Renal pelvis (tissue), 4 donors: ENCODE data around the gene PPP2R2D. TPM values are rescaled to one million over a fixed set of nuclear protein-coding genes. Genes with fewer than 3 reads are reported as not detected.
"Not testable (repeated sequence)": the region's sequence is repeated elsewhere in the genome, so short reads cannot be mapped to it uniquely, and the experiment has no call there.

Experiments
- DNase-seq: peaks from one replicate; pipeline ENCODE4 v3.0.0-alpha.2; 2013
- polyA plus RNA-seq, 3 donors: library from polyadenylated mRNA; unstranded; fragments of 120-200 nt; gene quantifications; one replicate each; pipeline ENCODE4 v1.2.1, GENCODE V29; 2013; ENCODE audit not compliant: insufficient read length in 3 of 3

Gene PPP2R2D
- polyA plus RNA-seq, 3 donors: 42.0 to 46.1 (median 42.6) TPM

DNA sequence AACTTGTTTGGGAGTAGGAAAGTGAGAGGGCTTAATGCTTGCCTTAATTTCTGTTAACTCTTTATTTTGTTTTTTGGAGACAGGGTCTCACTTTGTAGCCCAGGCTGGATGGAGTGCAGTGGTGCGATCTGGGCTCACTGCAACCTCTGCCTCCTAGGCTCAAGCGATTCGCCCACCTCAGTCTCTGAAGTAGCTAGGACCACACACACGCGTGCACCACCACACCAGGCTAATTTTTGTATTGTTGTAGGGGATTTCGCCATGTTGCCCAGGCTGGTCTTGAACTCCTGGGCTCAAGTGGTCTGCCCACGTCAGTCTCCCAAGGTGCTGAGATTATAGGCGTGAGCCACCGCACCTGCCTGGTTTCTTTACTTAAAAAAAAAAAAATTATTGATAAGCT lies 1.9 kb downstream of the PPP2R2D start:
- DNase-seq: no peak

DNA sequence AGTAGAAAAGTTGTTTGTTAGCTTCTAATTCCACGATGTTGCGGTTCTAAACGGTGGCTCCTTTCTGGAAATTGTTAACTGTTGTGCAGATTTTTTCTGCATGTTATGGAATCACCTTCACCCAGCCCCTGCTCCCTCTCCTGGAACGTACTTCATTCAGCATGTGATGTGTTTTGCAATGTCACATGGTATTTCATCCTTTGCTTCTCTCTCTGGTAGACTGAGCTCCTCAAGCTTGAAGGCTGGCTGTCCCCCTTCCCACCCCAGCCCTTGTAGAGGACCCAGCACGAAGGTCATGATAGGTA lies 4.4 kb downstream of the PPP2R2D start:
- DNase-seq: no peak

GRCh38 chr10:131905603-131906268 lies 4.9 kb downstream of the PPP2R2D start:
- DNase-seq: no peak

GRCh38 chr10:131906269-131906639 lies 5.4 kb downstream of the PPP2R2D start:
- DNase-seq: no peak

DNA sequence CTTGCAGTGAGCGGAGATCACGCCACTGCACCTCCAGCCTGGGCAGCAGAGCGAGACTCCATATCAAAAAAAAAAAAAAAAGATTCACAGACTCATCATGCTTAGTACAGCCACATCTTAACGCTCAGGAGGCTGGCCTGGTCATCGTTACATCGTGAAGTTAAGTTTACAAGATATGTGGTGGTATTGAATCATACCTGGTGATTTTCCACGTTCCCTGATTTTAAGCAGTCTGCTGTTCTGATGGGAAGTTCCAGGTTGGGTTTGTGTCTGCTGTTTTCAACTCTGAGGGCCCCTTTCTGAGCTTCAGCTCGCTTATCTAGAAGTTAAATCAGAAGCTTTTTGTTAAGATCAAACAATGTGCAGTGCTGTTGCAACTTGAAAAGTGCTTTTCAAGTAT lies 6.9 kb downstream of the PPP2R2D start:
- no peak for DNase-seq

- DNase-seq: no peak
These were observed 7.3 kb downstream of the PPP2R2D start for GRCh38 chr10:131908151-131908550.

- DNase-seq: no peak
These were observed 8.4 kb downstream of the PPP2R2D start for GRCh38 chr10:131909014-131909808.

DNA sequence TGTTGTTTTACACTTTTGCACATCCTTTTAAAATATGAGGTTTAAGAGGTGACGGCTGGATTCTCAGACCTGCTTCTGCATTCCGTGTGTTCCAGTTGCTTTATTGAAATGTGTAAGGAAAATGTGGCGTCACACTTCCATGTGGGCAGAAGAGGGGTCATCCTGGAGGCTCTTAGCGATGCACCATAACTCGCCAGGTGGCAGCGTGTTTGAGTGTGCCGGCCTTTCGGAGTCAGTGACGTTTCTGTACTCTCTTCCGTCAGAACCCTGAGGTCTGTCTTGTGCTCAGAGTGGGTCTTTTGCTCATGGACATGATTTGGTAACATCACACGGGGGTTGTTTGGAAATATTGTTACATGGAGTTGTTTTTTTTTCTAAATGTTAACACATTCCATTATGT lies 9.1 kb downstream of the PPP2R2D start:
- no peak for DNase-seq

GRCh38 chr10:131910663-131911314 lies 10.0 kb downstream of the PPP2R2D start:
- DNase-seq: no peak

DNA sequence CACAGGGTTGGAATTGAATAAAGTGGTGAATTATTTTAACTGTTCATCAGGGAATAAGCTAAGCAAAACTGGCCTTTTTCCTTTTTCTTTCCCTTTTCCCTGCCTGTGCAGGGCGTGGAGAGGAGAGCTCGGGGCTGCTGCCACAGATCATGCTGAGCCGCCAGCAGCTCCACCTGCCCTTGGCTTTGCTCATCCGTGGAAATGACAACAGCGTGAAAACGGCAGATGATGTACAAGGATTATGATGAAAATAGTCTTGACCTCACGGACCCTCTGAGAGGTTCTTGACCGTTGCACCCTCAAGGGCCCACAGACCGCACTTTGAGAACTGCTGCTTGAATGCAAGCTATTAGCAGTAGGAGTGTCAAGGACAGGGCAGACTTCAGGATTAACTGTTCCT lies 10.6 kb downstream of the PPP2R2D start:
- no peak for DNase-seq

DNA sequence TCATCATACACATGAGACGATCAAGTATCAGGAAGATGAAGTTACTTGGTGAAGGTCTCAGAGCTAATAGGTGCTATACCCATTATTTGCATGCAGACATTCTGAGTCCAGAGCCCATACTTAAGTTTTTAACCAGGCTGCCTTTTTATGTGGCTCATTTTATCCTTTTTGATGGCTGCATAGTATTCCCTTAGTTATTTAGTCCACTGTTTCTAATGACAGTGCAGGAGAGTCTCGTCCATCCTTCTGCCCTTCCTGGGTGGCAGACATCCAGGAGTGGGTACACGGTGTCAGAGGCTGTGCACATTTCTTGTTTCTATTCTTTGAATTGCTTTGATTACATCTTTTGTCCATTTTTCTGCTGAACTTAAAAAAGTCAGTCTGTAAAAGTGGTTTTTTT lies 11.8 kb downstream of the PPP2R2D start:
- DNase-seq: no peak

DNA sequence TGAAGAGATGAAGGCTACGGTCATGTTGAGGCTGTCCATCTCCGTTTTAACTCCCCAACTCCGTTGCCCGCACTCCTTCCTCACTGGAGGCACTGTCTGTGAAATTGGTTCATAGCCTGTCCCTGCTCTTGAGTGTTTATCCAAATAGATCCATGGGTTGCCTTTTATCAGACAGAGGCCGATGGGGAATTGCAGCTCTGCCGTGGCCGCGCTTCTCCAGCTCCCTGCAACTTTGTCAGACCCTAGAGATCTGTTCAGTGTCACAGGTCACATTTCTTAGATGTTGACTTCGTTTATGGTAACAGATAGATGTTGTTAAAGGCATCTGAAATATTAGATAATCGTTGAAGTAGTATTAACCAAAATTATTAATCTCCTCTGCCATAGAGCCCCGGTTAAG lies 14.7 kb downstream of the PPP2R2D start:
- DNase-seq: no peak

DNA sequence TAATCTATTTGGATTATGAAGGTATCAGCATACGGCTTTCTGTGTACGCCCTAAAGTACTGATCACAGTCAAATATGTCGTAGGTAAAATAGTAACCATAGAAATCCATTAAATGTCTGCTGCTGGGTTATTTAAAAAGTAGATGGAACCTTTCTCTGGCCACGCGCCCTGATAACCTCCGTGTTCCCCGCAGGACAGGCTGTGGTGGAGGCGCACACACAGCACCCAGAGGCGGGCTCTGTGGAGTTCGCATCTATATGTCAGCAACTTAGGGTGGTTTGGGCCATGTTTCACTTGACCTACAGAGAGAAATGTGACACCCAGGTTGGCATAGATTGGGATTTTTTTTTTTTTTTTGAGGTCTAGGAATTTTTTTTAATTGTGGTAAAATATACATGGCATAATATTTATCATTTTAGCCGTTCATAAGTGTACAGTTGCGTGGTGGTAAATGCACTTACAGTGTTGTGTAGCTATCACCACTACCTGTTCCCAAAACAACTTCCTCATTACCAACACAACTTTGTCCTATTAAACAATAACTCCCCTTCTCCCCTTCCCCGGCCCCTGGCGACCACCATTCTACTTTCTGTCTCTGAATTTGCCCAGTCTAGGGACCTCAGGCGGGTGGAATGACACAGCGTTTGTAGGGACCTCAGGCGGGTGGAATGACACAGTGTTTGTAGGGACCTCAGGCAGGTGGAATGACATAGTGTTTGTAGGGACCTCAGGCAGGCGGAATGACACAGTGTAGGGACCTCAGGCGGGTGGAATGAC lies 15.4 kb downstream of the PPP2R2D start:
- no peak for DNase-seq

- not testable (repeated sequence) for DNase-seq
These were observed 16.0 kb downstream of the PPP2R2D start for GRCh38 chr10:131916767-131917160.

GRCh38 chr10:131917496-131917895 lies 16.7 kb downstream of the PPP2R2D start:
- DNase-seq: not testable (repeated sequence)

- DNase-seq: not testable (repeated sequence)
These were observed 18.7 kb downstream of the PPP2R2D start for GRCh38 chr10:131919461-131919860.

- DNase-seq: no peak
These were observed 19.3 kb downstream of the PPP2R2D start for GRCh38 chr10:131920151-131920550.

- DNase-seq: no peak
These were observed 19.9 kb downstream of the PPP2R2D start for GRCh38 chr10:131920693-131921092.

DNA sequence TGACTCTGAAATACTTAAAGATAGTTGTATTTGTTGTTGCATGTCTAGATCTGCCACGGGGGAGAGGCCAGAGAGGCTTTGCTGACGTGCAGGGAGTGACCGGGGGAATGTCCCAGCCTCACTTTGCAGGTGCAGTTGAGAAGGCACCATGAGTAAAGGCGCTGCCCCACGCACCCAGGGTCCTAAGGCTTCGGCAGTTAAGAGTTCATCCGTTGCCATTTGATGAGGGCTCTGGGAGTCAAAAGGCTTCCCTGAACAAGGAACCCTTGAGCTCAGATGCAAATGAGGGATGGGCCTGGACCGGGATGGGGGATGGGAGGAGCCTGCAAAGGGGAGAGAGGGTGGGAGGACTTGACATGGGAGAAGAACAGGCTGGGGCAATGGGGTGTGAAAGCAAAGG lies 20.4 kb downstream of the PPP2R2D start:
- no peak for DNase-seq

GRCh38 chr10:131923038-131923756 lies 22.4 kb downstream of the PPP2R2D start:
- DNase-seq: no peak

GRCh38 chr10:131925011-131925649 lies 24.3 kb downstream of the PPP2R2D start:
- no peak for DNase-seq
